Ishikawa (cell line): ENCODE results near the gene GRHPR.

Source experiments
- CEBPB ChIP-seq: IDR thresholded peaks from 2 replicates; pipeline ENCODE4 v1.6.1; 2012
- CREB1 ChIP-seq: IDR thresholded peaks from 2 replicates; pipeline ENCODE4 v1.6.1; 2012; ENCODE audit warnings: low read depth
- EGR1 ChIP-seq: IDR thresholded peaks from 2 replicates; pipeline ENCODE4 v1.6.1; 2012
- EP300 ChIP-seq: IDR thresholded peaks from 2 replicates; pipeline ENCODE4 v1.6.1; 2012; ENCODE audit warnings: borderline replicate concordance
- NFIC ChIP-seq: IDR thresholded peaks from 2 replicates; pipeline ENCODE4 v1.6.1; 2012
- RAD21 ChIP-seq: IDR thresholded peaks from 2 replicates; pipeline ENCODE4 v1.6.1; 2012; ENCODE audit warnings: low read depth
- REST ChIP-seq: IDR thresholded peaks from 2 replicates; pipeline ENCODE4 v1.6.1; 2012; ENCODE audit warnings: low read depth, mild to moderate bottlenecking
- TAF1 ChIP-seq: IDR thresholded peaks from 2 replicates; pipeline ENCODE4 v1.6.1; 2012; ENCODE audit warnings: low read depth, mild to moderate bottlenecking
- ZBTB7A ChIP-seq: IDR thresholded peaks from 2 replicates; pipeline ENCODE4 v1.6.1; 2012; ENCODE audit warnings: low read depth

GRCh38 chr9:37380570-37380969 is 41.9 kb upstream of the GRHPR start:
- no peak for TF ChIP-seq TAF1
- no peak for TF ChIP-seq EP300
- TF ChIP-seq RAD21, result no peak
- no peak for TF ChIP-seq NFIC
- no peak for TF ChIP-seq EGR1
- no peak for TF ChIP-seq REST
- TF ChIP-seq CREB1, result no peak
- TF ChIP-seq CEBPB, result no peak
- TF ChIP-seq ZBTB7A, result no peak
